Amygdala (tissue), 56 donors: Measurements from ENCODE around the gene SIN3A.
"Not testable (repeated sequence)": the region's sequence is repeated elsewhere in the genome, so short reads cannot be mapped to it uniquely, and the experiment has no call there.

Experiments
- DNase-seq, 56 donors: peaks; one replicate each; lab custom pipeline; 2025; lab: John Stamatoyannopoulos, UW

Gene SIN3A

DNA sequence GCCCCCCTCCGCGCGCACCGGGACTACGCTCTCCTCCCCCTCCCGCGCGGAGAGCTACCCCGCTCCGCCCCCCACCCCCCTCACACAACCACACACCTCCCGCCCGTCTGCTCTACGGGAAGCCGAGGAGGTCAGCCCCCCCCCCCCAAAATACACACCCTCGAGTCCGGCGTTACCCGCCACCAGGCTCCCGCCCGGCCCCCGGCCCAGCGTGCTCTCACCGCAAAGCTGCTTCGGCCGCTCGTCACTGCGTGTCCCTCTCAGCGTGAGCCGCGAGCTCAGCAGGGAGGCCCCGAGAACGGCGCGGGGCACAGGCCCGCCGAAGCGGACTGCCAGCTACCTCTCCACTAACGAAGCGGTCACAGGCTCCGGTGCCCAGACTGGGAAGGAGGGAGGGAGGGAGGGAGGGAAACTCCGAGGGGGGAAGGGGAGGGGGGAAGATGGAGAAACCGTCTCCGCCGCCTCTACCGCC lies 252 bp downstream of the SIN3A start:
- DNase-seq = peak in 1 of 56 donors; percentile 56

DNA sequence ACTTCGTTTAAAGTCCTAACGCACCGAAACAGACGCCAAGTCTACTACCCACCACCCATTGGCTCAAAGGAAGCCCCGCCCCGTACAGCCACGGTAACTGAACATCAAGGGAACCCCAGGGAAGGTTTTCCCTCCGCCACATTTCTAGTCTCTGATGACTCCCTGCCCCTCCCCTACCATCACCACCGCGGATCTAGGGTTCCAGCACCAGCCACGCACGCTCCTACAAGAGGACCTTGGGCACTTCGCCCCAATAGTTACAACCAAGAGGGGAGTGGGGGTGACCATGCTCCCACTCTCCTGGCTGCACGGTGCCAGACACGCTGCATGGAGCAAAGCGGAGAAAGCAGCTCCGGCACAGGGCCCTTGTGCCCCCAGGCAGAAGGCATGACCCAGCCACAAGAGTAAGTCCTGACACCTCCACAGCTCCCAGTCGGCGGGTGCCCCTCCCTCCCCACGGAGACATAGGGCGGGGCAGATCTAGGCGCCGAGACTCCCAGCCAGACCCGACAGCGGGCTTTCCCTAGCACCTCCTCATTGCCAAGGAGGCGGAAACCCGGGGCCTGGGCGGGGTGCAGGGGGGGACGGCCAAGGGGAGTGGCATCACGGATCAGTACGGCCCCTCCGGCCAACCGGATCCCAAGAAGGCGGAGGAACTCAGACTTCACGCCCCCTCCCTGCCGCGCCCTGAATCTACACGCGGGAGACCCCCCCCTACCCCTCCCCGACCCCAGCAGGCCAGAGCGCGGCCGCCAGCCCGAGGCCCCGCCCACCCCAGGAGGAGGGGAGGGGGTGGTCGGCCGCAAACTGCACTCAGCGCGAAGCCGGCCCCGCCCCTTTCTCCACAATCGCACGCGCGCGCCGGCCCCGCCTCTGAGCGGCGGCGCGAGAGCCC lies 936 bp downstream of the SIN3A start:
- peak; percentile 17 to 97 (median 88) for DNase-seq

DNA sequence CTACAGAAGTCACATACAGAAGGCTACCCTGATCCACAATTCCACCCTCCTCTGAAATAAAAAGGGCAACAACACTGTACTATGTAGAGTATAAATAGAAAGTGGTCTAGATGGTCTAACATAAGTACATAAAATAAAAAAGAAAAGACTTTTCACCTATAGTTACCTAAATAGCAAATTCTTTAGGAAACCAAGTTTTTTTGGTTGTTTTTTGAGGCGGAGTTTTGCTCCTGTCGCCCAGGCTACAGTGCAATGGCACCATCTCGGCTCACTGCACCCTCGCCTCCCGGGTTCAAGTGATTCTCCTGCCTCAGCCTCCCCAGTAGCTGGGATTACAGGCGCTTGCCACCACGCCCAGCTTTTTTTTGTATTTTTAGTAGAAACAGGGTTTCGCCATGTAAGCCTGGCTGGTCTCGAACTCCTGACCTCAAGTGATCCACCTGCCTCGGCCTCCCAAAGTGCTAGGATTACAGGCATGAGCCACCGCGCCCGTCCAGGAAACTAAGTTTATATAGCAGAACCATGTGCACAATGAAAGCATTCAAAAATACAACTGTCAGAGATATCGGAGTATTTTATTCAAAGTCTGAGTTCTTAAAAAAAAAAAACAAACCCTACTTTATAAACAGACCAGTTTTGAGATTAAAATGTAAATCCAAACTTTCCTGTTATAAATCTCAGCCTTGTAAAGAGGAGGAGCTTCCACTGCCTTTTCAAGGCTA lies 1.7 kb downstream of the SIN3A start:
- no peak for DNase-seq

DNA sequence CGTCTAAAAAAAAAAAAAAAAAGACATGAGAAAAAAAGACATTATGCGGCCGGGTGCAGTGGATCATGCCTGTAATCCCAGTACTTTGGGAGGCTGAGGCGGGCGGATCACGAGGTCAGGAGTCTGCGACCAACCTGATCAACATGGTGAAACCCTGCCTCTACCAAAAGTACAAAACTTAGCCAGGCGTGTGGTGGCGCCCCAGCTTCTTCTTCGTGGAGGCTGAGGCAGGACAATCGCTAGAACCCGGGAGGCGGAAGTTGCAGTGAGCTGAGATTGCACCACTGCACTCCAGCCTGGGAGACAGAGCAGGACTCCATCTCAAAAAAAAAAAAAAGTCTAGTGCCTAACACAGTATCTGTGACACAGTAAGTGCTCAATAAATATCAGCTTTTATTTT lies 3.3 kb downstream of the SIN3A start:
- DNase-seq = peak in 4 of 56 donors; percentile 2 to 17 (median 4)

DNA sequence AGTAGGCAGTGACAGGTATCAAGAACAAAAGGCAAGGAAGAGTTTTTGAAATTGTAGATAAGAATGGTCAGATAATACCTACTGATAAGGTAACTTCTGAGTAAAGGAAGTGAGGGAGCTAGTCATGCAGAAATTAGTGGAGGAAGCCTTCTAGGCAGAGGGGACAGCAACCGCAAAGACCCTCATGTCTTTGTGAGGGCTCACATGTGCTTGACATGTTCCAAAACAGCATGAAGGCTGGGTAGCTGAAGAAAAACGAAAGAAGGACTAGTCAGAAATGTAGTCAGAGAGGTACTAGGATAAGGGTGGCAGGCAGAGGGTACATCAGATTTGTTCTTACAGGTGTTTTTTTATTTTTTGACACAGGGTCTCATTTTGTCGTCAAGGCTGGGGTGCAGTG lies 5.3 kb downstream of the SIN3A start:
- DNase-seq = no peak

- DNase-seq = not testable (repeated sequence)
Observed at GRCh38 chr15:75445324-75445723, 6.2 kb downstream of the SIN3A start.

DNA sequence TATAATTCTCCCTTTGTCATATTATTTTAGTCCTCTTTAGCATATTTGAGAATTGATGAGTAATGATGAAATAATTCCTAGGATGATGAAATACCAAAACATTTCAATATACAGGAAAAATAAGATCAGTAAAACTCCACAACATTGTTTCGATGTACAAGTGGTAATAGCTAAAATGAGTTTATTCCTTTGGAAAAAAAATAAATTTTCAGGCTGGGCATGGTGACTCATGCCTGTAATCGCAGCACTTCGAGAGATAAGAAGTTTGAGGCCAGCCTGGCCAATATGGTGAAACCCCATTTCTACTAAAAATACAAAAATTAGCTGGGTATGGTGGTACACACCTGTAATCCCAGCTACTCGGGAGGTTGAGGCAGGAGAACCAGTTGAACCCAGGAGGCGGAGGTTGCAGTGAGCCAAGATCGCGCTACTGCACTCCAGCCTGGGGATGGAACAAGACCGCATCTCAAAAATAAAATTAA lies 7.5 kb downstream of the SIN3A start:
- not testable (repeated sequence) for DNase-seq

DNA sequence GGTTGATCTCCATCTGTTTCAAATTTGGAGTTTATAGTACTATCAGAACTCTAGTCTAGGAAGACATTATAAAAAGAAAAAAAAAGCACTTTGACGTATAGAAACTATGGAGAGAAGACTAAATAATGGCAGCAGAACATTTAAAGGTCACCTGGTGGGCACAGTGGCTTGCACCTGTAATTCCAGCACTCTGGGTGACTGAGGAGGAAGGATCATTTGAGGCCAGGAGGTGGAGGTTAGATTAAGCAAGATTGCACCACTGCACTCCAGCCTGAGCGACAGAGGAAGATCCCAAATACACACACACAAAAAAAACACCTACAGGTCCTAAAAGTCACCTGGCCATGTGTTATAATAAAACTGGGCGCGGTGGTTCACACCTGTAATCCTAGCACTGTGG lies 13.8 kb downstream of the SIN3A start:
- DNase-seq = no peak

- no peak for DNase-seq
Observed at GRCh38 chr15:75436881-75437280, 14.6 kb downstream of the SIN3A start.

DNA sequence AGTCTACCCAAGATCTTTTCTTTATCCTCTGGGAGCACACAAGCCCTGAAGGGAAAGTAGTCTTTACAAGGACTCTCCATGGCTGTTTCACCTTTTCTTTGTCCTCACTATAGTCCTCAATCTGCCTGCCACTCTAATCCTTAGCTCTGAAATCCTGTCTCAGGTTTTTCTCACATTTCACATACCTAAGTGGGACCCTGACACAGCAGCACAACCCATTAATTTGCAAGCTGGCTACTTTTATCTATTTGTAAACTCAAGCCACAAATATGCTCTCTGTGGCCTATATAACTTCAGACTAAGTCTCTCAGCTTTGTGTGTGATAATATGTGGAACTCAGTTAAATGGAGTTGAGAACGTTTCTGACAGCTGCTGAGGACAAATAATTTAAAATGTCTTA lies 19.8 kb downstream of the SIN3A start:
- no peak for DNase-seq

DNA sequence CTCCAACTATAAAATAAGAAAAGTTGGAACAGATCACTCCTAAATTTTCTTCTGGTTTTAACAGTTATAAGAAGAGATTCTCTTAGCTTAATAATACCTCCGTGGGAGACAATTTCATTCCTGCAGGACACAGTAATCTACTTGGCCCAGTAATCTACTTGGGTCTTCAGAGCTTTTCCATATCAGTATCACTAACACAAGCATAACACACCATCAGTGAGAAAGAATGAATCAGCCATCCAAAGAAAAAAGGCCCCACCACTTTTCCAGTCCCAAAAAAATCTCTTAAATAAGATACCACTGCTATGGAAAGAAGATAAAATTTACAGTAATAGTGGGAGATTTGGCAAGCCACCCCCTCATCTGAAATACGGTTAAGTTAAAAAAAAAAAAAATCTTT lies 20.2 kb downstream of the SIN3A start:
- no peak for DNase-seq

DNA sequence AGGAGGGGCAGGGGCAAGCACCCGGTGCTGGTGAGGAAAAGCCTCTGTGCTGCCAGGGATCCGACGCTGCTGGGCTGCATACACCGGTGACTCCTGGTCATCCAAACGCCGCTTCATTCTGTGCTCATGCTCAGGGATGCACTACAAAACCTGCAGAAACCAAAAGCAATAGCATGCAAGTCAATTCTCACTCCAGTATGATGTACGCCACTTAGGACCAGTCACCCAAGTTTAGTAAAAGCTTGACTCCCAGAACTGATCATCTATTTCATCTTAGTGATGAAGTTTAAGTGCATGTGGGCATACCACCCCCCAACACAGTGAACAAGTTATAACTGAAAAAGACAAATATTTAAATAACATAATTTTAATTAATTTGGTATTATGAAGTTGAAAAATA lies 21.2 kb downstream of the SIN3A start:
- DNase-seq = no peak

- no peak for DNase-seq
Observed at GRCh38 chr15:75428152-75428551, 23.3 kb downstream of the SIN3A start.

- DNase-seq = no peak
Observed at GRCh38 chr15:75425966-75426500, 25.5 kb downstream of the SIN3A start.

GRCh38 chr15:75422554-75422953 lies 28.9 kb downstream of the SIN3A start:
- no peak for DNase-seq

GRCh38 chr15:75420698-75421097 lies 30.8 kb downstream of the SIN3A start:
- no peak for DNase-seq

- DNase-seq = no peak
Observed at GRCh38 chr15:75416584-75416983, 34.9 kb downstream of the SIN3A start.

DNA sequence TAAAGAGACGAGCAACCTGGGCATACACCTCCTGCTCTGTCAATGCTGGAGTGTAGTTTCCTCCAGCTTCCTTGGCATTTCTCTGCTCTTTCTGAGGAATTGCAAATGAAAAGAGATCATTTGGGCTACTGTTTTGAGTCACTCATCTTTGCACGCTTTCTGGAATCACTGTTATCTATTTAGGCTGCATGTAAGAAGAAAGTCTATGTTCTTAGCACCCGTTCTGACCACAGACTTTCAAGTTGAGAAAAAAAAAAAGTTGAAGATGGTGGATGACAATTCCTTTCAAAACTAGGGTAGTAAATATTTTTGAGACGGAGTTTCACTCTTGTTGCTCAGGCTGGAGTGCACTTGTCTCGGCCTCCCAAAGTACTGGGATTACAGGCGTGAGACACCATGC lies 41.3 kb downstream of the SIN3A start:
- DNase-seq = no peak

- no peak for DNase-seq
Observed at GRCh38 chr15:75407083-75407482, 44.4 kb downstream of the SIN3A start.

DNA sequence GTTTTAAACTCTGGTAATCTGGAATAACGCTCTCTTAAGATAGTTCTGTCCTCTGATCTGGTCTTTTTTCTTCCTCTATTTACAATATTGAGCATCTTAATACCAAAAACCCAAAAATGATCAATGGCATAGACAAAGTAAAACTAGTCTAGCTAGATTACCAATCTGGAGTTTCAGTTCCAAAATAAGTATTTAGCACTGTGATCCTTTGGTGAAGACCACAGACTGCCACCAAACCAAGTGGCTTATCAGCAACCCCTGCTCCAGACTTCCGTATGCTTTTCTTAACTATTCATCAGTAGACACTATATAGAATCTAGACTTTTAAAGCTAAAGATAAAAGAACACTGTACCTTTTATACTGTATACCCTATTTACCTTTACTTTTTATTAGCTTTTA lies 47.6 kb downstream of the SIN3A start:
- no peak for DNase-seq

- no peak for DNase-seq
Observed at GRCh38 chr15:75397494-75397893, 54.0 kb downstream of the SIN3A start.
